Measurements from ENCODE around the gene CARD8. TPM values are rescaled to one million over a fixed set of nuclear protein-coding genes. Genes with fewer than 3 reads are reported as not detected.

CARD8 gene
- polyA plus RNA-seq, 3 donors from 2014 or later, result 74.2 to 109 (median 86.3) TPM

- DNase-seq, result no peak
- Mint-ChIP-seq H3K27ac (peak overlapping the region; percentile 51 to 98 (median 80)), H3K4me3 (peak overlapping the region; percentile 93 to 100 (median 97)), H3K9me3 (no peaks in the 10 kb centered on the region), H3K27me3 (ENCODE audit: low read depth in 3 of 3) (peaks cover 7 to 12% (median 9%) of the 10 kb centered on the region in 3 donors), H3K36me3 (peaks cover 10 to 13% (median 13%) of the 10 kb centered on the region in 3 donors), H3K4me1 (peaks cover 22 to 23% of the 10 kb centered on the region in 2 donors)
These were observed 84.8 kb downstream of the CARD8 start for GRCh38 chr19:48170817-48171347.

- H3K9me3 Mint-ChIP-seq, result no peaks in the 10 kb centered on the region
- H3K27ac Mint-ChIP-seq, result peak within 1 kb of the TSS; percentile 95 to 98 (median 97)
- peaks cover 20 to 23% of the 10 kb centered on the region in 2 donors for H3K4me1 Mint-ChIP-seq
- peaks cover 7 to 12% (median 11%) of the 10 kb centered on the region in 3 donors for H3K27me3 Mint-ChIP-seq (ENCODE audit: low read depth in 3 of 3)
- peak within 1 kb of the TSS; percentile 93 to 100 (median 97) for H3K4me3 Mint-ChIP-seq
- peak; percentile 91 to 93 (median 93) for DNase-seq
- H3K36me3 Mint-ChIP-seq, result peaks cover 13 to 16% (median 13%) of the 10 kb centered on the region in 3 donors
These were observed 85.5 kb downstream of the CARD8 start, which contains the start of the genes LIG1 and ZSWIM9 for GRCh38 chr19:48169939-48170803. Gene LIG1, minus strand, starts transcription at chr19:48170344. Its CDS starts 4,778 bp downstream, at chr19:48165566. Gene ZSWIM9, plus strand, starts transcription at chr19:48170680. Its CDS starts 1,123 bp downstream, at chr19:48171803.

DNA sequence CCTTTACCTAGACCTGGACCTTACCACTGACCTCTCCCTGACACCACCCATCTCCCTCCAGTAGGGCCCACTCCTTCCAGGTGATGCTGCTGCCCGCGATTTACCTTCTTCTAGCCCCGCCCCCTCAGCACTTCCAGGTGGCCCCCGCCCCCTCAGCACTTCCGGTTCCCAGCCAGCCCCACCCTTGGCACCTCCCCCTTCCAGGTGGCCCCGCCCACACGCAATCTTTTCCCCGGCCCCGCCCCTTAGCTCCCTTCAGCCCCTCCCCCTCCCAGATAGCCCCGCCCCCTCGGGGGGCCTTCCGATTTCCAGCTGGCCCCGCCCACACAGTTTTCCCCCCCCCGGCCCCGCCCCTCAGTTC, 86.2 kb downstream of the CARD8 start:
- peaks cover 20 to 23% of the 10 kb centered on the region in 2 donors for H3K4me1 Mint-ChIP-seq

DNA sequence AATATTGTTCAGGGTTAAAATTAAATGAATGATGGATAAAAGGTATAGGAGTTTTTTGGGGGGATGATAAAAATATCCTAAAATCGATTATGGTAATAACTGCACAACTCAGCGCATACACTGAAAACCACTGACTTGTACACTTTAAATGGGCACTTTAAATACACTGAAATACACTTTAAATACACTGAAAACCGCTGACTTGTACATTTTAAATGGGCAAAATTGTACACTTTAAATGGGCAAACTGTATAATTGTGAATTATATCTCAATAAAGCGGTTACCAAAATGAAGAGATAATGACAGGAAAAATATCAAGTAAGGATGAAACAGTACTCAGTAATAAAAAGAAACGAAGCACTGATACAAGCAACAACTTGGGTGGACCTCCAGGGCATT, 87.0 kb downstream of the CARD8 start:
- Mint-ChIP-seq H3K36me3 (peaks cover 5 to 8% (median 8%) of the 10 kb centered on the region in 3 donors), H3K9me3 (no peaks in the 10 kb centered on the region), H3K4me3 (peak overlapping the region; percentile 93 to 100 (median 97)), H3K4me1 (peaks cover 20 to 23% of the 10 kb centered on the region in 2 donors), H3K27ac (peak overlapping the region; percentile 88 to 98 (median 97)), H3K27me3 (ENCODE audit: low read depth in 3 of 3) (peaks cover 7 to 12% (median 12%) of the 10 kb centered on the region in 3 donors)
- no peak for DNase-seq

More for the DNA sequence above, 86.2 kb downstream of the CARD8 start:
- Mint-ChIP-seq H3K36me3 (peaks cover 9 to 11% (median 11%) of the 10 kb centered on the region in 3 donors), H3K4me3 (peak overlapping the region; percentile 93 to 100 (median 97)), H3K9me3 (no peaks in the 10 kb centered on the region), H3K27me3 (ENCODE audit: low read depth in 3 of 3) (peaks cover 7 to 12% (median 12%) of the 10 kb centered on the region in 3 donors), H3K27ac (peak overlapping the region; percentile 95 to 98 (median 97))
- peak; percentile 80 to 85 (median 83) for DNase-seq

DNA sequence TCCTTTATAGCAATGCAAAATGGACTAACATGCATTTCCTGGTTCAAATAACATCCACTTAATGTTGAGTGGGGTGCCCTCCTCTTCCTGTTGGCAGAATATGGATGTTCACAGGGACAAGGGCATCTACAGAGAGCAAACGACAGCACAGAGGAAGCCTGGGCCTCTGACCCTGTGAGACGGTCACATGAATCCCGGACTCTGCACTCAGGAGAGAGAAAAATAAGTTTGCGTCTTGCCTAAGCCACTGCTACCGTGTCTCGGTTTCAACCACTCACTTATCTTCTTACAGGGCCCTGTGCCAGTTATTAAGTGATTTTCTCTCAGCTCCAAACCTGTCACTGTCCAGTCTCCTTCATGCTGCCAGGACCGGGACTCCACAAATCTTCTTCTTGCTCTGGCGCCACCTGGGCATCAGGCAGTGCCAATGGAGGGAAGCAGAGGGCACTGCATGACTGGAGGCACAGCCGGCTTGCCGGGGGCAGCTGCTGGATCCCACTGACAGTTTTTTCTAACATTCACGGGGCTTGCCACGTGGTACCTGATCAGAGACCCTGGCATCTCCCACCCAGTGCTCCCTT, 97.4 kb downstream of the CARD8 start:
- Mint-ChIP-seq H3K4me3 (no peak overlapping the region), H3K27me3 (ENCODE audit: low read depth in 3 of 3) (peaks cover 0 to 1% (median 0%) of the 10 kb centered on the region in 3 donors), H3K4me1 (peaks cover 0 to 5% of the 10 kb centered on the region in 2 donors), H3K27ac (no peak overlapping the region), H3K36me3 (peaks cover 7 to 20% (median 14%) of the 10 kb centered on the region in 3 donors), H3K9me3 (no peaks in the 10 kb centered on the region)
- no peak for DNase-seq

Other genes starting within 250 kb of the CARD8 start
- under 1 TPM in 1 of 3 donors, not detected in 2; 0.69 TPM for gene CABP5, start 211.8 kb downstream of the CARD8 start, polyA plus RNA-seq
- under 1 TPM in 1 of 3 donors, not detected in 2; 0.37 TPM for gene PLA2G4C, start 145.1 kb downstream of the CARD8 start, polyA plus RNA-seq
- gene LIG1, start 85.6 kb downstream of the CARD8 start, polyA plus RNA-seq, result 10 to 100 TPM; 13.1 to 26.0 (median 17.3) TPM
- gene ZSWIM9, start 85.2 kb downstream of the CARD8 start, polyA plus RNA-seq, result 1 to 10 TPM in 1 of 3 donors, under 1 TPM in 1, not detected in 1; 0.54 to 1.3 TPM
- gene ZNF114, start 14.2 kb upstream of the CARD8 start, polyA plus RNA-seq, result 1 to 10 TPM in 1 of 3 donors, under 1 TPM in 1, not detected in 1; 0.22 to 2.1 TPM
- gene EMP3, start 69.6 kb upstream of the CARD8 start, polyA plus RNA-seq, result 1,000 to 10,000 TPM in 2 of 3 donors, 100 to 1,000 TPM in 1; 994 to 1,311 (median 1,000) TPM
- 1 to 10 TPM; 2.8 to 6.3 (median 3.1) TPM for gene TMEM143, start 108.0 kb upstream of the CARD8 start, polyA plus RNA-seq
- not detected for gene SYNGR4, start 108.5 kb upstream of the CARD8 start, polyA plus RNA-seq
- gene KDELR1, start 135.6 kb upstream of the CARD8 start, polyA plus RNA-seq, result 10 to 100 TPM; 14.8 to 30.5 (median 20.2) TPM
- not detected for gene GRIN2D, start 137.8 kb upstream of the CARD8 start, polyA plus RNA-seq
- gene GRWD1, start 190.1 kb upstream of the CARD8 start, polyA plus RNA-seq, result 10 to 100 TPM; 32.3 to 42.4 (median 34.6) TPM
- gene KCNJ14, start 199.7 kb upstream of the CARD8 start, polyA plus RNA-seq, result under 1 TPM in 2 of 3 donors, not detected in 1; 0.06 to 0.07 TPM
- 10 to 100 TPM; 14.4 to 37.6 (median 29.6) TPM for gene CYTH2, start 213.5 kb upstream of the CARD8 start, polyA plus RNA-seq

Measured in immature natural killer cell (primary cell).